Measurements from ENCODE around the gene FRMPD4. TPM values are rescaled to one million over a fixed set of nuclear protein-coding genes. Genes with fewer than 3 reads are reported as not detected.

The FRMPD4 gene
- total RNA-seq, 1 donor from 2014 or later, result 1.7 TPM

DNA sequence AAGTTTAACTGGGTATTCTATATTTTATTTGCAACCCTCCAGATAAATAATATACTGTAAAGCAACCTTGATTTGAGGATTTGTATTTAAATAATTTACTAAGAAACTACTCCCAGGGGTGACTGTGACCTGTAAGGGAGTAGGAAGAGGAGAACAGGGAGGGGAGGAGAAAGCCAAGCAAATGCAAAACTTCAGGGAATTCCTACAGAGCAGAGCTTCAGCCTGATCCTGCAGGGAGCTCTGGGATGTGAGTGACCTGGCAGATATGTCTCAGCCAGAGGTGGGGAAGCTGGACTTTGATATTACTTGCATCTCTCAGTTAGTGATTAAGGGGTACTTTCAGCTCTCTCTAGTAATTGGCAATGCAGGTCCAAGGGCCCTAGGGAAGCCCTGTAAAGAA lies 302.0 kb downstream of the FRMPD4 start:
- H3K36me3 Mint-ChIP-seq (ENCODE audit: unreplicated experiment), result no peaks in the 10 kb centered on the region
- no peak overlapping the region for H3K27ac Mint-ChIP-seq (ENCODE audit: unreplicated experiment)
- H3K4me1 Mint-ChIP-seq (ENCODE audit: unreplicated experiment), result peaks cover 15% of the 10 kb centered on the region
- DNase-seq (ENCODE audit: extremely low spot score, unreplicated experiment), result no peak
- no peaks in the 10 kb centered on the region for H3K9me3 Mint-ChIP-seq (ENCODE audit: unreplicated experiment)
- no peak overlapping the region for H3K4me3 Mint-ChIP-seq (ENCODE audit: unreplicated experiment)
- TF ChIP-seq, protein P1, sequence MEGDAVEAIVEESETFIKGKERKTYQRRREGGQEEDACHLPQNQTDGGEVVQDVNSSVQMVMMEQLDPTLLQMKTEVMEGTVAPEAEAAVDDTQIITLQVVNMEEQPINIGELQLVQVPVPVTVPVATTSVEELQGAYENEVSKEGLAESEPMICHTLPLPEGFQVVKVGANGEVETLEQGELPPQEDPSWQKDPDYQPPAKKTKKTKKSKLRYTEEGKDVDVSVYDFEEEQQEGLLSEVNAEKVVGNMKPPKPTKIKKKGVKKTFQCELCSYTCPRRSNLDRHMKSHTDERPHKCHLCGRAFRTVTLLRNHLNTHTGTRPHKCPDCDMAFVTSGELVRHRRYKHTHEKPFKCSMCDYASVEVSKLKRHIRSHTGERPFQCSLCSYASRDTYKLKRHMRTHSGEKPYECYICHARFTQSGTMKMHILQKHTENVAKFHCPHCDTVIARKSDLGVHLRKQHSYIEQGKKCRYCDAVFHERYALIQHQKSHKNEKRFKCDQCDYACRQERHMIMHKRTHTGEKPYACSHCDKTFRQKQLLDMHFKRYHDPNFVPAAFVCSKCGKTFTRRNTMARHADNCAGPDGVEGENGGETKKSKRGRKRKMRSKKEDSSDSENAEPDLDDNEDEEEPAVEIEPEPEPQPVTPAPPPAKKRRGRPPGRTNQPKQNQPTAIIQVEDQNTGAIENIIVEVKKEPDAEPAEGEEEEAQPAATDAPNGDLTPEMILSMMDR (IDR thresholded peaks at IDR 0.05), result no peak
- no peaks in the 10 kb centered on the region for H3K27me3 Mint-ChIP-seq (ENCODE audit: unreplicated experiment)

DNA sequence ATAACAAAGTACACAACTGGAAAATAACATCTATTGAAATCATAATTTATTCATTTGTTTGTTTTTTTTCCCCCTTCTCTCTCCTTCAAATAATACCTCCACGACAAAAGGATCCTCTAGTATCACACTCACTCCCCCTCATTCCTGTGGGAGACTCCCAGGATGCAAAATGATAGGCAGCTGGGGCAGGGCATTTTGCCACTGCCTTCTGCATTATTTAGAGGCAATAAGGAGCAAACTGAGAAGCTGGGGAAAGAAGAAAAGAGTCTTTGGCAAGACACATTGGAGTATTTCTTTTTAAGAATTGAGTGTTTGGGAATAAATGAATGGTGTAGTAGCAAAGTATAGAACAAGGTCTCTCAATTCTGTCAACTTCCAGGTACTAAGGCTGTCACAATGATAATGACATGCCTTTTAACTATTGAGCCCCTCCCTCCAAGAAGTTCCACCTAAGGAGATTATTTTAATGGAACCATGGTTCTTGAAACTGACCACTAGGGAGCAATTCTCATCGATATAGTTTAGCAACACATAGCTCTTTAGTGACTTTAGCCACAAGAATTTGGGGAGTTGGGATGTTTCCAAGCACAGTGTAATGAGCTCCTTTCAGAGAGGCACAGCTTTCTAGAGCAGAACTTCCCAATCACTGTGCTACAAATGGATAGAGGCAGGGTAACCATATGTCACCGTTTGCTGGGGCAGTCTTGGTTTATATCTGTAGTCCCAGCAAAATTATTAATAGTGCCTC lies 303.3 kb downstream of the FRMPD4 start:
- no peaks in the 10 kb centered on the region for H3K27me3 Mint-ChIP-seq (ENCODE audit: unreplicated experiment)
- TF ChIP-seq, protein P1 (IDR thresholded peaks at IDR 0.05), result no peak
- no peak overlapping the region for H3K4me3 Mint-ChIP-seq (ENCODE audit: unreplicated experiment)
- H3K36me3 Mint-ChIP-seq (ENCODE audit: unreplicated experiment), result no peaks in the 10 kb centered on the region
- H3K9me3 Mint-ChIP-seq (ENCODE audit: unreplicated experiment), result peaks cover 4% of the 10 kb centered on the region
- H3K27ac Mint-ChIP-seq (ENCODE audit: unreplicated experiment), result no peak overlapping the region
- peaks cover 15% of the 10 kb centered on the region for H3K4me1 Mint-ChIP-seq (ENCODE audit: unreplicated experiment)
- no peak for DNase-seq (ENCODE audit: extremely low spot score, unreplicated experiment)

DNA sequence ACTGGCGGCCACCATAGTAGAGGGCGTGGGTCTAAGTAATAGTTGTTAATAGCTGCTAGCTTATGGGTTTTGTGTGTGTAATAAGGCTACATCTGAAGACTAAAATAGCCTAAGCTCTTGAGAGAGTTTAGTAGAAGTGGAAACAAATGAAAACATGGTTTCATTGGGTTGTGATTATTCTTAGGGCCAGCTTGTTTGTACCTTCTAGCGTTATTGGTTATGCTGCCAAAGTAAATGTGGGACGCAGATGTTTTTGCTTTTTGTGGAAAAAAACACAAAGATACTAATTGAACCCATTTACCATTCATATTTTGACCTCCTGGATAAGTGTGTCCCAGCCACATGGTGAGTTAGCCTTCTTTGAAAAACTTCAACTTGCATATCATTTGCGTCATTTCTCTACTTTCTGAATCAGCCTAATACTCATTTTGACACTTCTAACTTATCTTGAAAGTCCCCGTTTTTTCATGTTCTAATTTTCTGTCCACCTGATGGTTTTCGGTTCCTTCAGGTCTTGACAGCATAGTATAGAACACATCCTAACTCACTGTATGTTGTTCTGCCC lies 305.3 kb downstream of the FRMPD4 start:
- Mint-ChIP-seq H3K9me3 (ENCODE audit: unreplicated experiment) (peaks cover 4% of the 10 kb centered on the region), H3K4me3 (ENCODE audit: unreplicated experiment) (no peak overlapping the region), H3K36me3 (ENCODE audit: unreplicated experiment) (no peaks in the 10 kb centered on the region), H3K27me3 (ENCODE audit: unreplicated experiment) (no peaks in the 10 kb centered on the region), H3K4me1 (ENCODE audit: unreplicated experiment) (peaks cover 17% of the 10 kb centered on the region), H3K27ac (ENCODE audit: unreplicated experiment) (no peak overlapping the region)
- TF ChIP-seq, protein P1 (IDR thresholded peaks at IDR 0.05), result no peak
- no peak for DNase-seq (ENCODE audit: extremely low spot score, unreplicated experiment)

DNA sequence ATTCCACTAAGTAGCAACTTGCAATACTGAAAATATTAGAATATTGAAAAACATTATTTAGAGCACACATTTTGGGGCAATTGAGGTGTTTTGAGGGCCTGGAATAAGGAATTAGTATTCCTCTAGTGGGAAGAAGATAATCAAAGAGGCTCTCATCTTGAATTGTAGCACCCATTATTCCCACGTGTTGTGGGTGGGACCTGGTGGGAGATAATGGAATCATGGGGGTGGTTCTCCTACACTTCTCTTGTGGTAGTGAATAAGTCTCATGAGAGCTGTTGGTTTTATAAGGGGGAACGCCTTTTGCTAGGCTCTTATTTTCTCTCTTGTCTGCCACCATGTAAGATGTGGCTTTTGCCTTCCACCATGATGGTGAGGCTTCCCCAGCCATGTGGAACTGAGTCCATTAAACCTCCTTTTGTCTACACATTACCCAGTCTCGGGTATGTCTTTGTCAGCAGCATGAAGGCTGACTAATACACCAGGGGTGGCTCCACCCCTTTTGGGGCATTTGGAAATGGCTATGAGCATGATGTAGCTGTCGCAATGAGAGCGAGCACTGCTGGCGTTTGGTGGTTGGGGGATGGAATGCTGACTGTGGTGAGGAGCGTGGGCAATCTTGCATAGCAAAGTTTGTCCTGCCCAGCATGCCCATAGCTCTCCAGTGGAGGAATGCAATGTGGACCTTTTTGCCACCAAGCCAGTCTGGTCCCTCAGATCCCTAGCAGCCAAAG lies 308.2 kb downstream of the FRMPD4 start:
- Mint-ChIP-seq H3K27me3 (ENCODE audit: unreplicated experiment) (no peaks in the 10 kb centered on the region), H3K4me3 (ENCODE audit: unreplicated experiment) (no peak overlapping the region), H3K36me3 (ENCODE audit: unreplicated experiment) (no peaks in the 10 kb centered on the region), H3K9me3 (ENCODE audit: unreplicated experiment) (peaks cover 4% of the 10 kb centered on the region), H3K27ac (ENCODE audit: unreplicated experiment) (no peak overlapping the region), H3K4me1 (ENCODE audit: unreplicated experiment) (peaks cover 15% of the 10 kb centered on the region)
- TF ChIP-seq, protein P1 (IDR thresholded peaks at IDR 0.05), result no peak
- no peak for DNase-seq (ENCODE audit: extremely low spot score, unreplicated experiment)

Data from osteocyte (in vitro differentiated cells).